Stimulated activated CD8-positive, alpha-beta memory T cell treated with anti-CD3 and anti-CD28 coated beads, Interleukin-12 subunit alpha, Interleukin-12 subunit beta, amount 100 ng/mL, for 24 hours (primary cell): ENCODE results near the gene EMILIN1.
A peak's percentile ranks its signal among the peaks of the same experiment; 100 is the strongest.

Source experiments
- DNase-seq: peaks from one replicate; pipeline ENCODE4 v3.0.0-alpha.2; 2020; ENCODE audit errors: extremely low read depth

EMILIN1 gene

DNA sequence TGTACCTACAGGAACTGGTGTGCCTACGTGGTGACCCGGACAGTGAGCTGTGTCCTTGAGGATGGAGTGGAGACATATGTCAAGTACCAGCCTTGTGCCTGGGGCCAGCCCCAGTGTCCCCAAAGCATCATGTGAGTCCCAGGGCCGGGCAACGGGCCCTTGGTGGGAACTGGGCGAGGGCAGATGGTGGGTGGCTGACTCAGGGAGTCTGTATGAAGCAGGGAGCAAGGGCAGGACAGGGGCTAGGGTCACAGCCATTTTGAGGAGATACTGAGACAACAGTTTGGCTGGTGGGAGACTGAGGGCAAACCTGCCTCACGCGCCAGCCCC lies 1.7 kb downstream of the EMILIN1 start:
- DNase-seq, result no peak

DNA sequence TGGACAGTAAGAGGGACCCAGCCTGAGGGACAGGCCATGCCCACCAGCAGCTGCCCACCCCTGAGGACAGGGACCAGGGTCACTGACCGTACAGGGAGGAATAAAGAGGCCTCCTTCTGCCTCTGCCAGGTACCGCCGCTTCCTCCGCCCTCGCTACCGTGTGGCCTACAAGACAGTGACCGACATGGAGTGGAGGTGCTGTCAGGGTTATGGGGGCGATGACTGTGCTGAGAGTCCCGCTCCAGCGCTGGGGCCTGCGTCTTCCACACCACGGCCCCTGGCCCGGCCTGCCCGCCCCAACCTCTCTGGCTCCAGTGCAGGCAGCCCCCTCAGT lies 2.2 kb downstream of the EMILIN1 start:
- no peak for DNase-seq

DNA sequence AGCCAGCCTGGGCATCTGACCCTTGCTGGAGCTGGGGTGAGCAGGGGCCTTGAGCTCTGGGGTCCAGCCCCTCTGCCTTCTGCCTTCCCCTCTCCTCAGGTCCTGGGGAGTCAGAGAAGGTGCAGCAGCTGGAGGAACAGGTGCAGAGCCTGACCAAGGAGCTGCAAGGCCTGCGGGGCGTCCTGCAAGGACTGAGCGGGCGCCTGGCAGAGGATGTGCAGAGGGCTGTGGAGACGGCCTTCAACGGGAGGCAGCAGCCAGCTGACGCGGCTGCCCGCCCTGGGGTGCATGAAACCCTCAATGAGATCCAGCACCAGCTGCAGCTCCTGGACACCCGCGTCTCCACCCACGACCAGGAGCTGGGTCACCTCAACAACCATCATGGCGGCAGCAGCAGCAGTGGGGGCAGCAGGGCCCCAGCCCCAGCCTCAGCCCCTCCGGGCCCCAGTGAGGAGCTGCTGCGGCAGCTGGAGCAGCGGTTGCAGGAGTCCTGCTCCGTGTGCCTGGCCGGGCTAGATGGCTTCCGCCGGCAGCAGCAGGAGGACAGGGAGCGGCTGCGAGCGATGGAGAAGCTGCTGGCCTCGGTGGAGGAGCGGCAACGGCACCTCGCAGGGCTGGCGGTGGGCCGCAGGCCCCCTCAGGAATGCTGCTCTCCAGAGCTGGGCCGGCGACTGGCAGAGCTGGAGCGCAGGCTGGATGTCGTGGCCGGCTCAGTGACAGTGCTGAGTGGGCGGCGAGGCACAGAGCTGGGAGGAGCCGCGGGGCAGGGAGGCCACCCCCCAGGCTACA lies 3.8 kb downstream of the EMILIN1 start:
- DNase-seq, result no peak

DNA sequence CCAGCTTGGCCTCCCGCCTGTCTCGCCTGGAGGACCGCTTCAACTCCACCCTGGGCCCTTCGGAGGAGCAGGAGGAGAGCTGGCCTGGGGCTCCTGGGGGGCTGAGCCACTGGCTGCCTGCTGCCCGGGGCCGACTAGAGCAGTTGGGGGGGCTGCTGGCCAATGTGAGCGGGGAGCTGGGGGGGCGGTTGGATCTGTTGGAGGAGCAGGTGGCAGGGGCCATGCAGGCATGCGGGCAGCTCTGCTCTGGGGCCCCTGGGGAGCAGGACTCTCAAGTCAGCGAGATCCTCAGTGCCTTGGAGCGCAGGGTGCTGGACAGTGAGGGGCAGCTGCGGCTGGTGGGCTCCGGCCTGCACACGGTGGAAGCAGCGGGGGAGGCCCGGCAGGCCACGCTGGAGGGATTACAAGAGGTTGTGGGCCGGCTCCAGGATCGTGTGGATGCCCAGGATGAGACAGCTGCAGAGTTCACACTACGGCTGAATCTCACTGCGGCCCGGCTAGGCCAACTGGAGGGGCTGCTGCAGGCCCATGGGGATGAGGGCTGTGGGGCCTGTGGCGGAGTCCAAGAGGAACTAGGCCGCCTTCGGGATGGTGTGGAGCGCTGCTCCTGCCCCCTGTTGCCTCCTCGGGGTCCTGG lies 4.5 kb downstream of the EMILIN1 start:
- DNase-seq, result no peak

DNA sequence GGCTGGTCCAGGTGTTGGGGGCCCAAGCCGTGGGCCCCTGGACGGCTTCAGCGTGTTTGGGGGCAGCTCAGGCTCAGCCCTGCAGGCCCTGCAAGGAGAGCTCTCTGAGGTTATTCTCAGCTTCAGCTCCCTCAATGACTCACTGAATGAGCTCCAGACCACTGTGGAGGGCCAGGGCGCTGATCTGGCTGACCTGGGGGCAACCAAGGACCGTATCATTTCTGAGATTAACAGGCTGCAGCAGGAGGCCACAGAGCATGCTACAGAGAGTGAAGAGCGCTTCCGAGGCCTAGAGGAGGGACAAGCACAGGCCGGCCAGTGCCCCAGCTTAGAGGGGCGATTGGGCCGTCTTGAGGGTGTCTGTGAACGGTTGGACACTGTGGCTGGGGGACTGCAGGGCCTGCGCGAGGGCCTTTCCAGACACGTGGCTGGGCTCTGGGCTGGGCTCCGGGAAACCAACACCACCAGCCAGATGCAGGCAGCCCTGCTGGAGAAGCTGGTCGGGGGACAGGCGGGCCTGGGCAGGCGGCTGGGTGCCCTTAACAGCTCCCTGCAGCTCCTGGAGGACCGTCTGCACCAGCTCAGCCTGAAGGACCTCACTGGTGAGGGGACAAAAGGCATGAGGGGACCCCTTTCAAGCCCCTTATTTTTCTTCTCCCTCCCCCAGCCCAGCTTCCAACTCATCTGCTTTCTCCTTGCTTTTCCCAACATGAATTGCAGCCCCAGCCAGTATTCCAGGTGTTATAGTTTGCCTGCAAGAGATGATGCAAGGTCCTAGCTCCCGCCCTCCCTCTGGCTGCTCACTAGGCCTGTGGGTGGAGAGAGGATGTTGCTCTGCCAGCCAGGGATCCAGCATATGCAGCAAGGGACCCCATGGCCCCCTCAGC lies 5.2 kb downstream of the EMILIN1 start:
- DNase-seq, result no peak

DNA sequence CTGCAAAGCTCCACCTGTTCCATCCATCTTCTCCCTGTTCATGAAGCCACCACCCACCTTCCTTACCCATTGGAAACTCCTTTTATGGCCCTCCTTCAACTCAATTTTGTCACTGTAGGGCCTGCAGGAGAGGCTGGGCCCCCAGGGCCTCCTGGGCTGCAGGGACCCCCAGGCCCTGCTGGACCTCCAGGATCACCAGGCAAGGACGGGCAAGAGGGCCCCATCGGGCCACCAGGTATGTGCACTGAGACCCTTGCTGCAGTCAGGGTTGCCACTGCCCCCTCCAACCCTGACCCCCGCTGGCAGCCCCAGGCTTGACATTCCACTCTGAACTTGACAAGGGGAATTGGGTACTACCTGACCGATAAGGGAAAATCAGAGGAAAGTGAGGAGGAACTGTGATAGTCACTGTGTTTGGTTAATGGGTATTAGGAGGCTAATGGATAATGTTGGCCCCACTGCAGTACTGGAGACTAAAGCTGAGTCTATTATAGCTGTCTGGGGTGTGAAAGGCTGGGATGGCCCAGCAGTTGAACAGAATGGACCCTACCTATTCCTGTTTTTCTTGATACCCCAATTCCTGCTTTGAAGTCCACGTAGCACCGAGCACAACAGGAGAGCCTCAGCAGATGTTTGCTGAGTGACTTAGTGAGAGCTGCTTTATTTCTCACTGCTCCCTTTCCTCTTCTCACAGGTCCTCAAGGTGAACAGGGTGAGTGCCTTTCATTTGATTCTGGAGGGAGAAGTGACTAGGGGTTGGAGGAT lies 6.1 kb downstream of the EMILIN1 start:
- no peak for DNase-seq

DNA sequence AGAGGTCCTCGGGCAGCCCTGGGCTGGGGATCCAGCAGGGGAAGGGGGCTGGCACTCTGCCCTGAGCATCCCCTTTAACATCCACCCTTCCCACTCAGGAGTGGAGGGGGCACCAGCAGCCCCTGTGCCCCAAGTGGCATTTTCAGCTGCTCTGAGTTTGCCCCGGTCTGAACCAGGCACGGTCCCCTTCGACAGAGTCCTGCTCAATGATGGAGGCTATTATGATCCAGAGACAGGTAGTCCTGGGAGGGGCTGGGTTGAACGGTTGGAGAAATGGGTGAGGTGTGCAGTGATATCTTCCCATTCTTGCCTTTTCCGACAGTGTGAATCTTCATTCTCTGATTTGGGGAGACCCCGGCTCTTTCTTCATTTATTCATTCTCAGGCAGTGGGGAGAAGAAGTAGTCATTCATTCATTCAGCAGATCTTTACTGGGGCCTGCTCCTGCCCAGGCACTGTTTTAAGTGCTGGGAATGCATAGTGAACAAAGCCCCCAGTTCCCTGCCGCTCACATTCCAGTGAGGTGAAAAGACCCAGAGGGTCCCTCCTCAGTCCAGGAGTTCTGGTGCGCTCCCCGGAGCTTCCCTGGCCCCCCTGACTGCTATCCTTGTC lies 6.8 kb downstream of the EMILIN1 start:
- DNase-seq, result no peak

DNA sequence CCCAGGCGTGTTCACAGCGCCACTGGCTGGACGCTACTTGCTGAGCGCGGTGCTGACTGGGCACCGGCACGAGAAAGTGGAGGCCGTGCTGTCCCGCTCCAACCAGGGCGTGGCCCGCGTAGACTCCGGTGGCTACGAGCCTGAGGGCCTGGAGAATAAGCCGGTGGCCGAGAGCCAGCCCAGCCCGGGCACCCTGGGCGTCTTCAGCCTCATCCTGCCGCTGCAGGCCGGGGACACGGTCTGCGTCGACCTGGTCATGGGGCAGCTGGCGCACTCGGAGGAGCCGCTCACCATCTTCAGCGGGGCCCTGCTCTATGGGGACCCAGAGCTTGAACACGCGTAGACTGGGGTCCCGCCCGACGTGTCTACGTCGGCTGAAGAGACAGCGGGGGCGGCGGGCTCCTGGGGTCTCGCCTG lies 7.3 kb downstream of the EMILIN1 start:
- DNase-seq, result no peak

DNA sequence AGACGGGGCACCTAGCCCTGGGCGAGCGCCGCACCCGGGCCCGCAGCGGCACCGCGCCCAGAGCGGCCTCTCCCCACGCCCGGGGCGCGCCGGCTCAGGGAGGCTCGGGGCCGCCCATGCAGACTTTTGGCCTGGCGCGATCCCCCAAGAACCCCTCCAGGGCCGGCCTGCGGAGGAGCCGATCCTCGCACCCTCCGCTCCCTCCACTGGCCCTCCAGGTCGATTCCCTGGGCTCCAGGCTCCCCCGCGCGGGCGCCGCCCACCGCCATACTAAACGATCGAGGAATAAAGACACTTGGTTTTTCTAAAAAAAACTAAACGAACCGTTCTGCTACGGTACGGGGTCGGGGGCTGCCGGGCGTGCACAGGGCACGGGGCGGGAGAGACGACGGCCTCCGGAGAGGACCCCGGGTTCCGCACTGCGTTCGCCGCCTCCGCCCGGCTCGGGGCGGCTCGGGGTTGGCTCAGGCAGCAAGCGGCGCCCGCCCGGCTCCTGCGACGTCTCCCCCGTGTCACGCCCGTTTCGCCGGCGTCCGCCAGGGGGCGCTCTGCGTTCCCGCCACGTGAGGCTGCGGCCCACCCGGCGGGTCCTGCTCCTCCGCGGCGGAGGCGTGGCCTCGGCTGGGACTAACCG lies 7.8 kb downstream of the EMILIN1 start:
- peak; percentile 87 for DNase-seq

DNA sequence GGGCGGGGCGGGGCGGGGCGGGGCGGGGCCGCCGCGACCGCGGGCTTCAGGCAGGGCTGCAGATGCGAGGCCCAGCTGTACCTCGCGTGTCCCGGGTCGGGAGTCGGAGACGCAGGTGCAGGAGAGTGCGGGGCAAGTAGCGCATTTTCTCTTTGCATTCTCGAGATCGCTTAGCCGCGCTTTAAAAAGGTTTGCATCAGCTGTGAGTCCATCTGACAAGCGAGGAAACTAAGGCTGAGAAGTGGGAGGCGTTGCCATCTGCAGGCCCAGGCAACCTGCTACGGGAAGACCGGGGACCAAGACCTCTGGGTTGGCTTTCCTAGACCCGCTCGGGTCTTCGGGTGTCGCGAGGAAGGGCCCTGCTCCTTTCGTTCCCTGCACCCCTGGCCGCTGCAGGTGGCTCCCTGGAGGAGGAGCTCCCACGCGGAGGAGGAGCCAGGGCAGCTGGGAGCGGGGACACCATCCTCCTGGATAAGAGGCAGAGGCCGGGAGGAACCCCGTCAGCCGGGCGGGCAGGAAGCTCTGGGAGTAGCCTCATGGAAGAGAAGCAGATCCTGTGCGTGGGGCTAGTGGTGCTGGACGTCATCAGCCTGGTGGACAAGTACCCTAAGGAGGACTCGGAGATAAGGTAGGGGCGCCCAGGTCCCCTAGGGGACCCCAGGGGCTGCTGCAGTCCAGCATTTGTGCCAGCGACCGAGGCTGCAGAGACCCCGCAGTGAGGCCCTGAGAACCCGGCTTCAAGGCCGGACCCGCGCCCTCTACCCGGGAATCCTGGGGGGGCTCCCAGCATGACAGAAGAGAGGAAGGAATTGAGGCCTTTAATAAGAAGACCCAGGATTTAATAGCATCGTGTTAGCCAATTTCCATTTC lies 8.5 kb downstream of the EMILIN1 start, which contains the start of gene KHK:
TSS of gene KHK (plus strand) at position 49 of the 870 bp plus-strand sequence. CDS start at position 537, 488 bp downstream.
- no peak for DNase-seq

DNA sequence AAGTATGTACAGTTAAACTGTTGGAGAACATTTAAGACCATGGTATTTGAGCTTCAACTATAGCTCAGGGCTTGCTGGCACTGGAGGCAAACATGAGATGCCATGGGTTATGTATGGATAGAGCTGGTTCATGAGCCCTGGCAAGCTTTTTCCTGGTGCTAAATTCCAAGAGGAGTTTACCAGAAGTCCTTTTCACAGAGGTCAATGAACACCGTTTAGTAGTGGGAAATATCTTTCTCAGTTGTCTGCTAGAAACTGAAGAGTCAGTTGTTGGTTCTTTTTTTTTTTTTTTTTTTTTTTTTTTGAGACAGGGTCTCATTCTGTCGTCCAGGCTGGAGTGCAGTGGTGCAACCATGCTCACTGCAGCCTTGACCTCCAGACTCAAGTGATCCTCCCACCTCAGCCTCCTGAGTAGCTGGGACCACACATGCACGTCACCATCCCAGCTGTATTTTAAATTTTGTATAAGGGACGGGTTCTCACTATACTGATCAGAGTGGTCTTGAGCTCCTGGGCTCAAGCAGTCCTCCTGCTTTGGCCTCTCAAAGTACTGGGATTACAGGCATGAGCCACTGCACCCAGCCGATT lies 9.5 kb downstream of the EMILIN1 start:
- no peak for DNase-seq

DNA sequence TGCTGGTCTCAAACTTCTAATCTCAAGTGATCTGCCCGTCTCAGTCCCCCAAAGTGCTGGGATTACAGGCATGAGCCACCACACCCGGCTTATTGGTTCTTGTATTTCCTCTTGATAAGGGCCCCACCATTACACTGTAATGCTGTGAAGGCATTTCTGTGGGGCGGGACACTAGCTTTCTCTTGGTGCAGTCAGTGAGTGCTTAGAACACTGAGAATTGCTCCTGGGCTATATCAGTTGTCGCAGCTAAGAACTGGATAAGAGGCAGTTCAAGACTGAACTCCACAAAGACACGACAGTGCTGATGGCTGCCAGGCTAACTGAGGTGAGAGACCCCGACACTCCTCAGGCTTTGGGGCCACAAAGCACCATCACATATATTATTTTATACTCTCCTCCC lies 10.2 kb downstream of the EMILIN1 start:
- no peak for DNase-seq

DNA sequence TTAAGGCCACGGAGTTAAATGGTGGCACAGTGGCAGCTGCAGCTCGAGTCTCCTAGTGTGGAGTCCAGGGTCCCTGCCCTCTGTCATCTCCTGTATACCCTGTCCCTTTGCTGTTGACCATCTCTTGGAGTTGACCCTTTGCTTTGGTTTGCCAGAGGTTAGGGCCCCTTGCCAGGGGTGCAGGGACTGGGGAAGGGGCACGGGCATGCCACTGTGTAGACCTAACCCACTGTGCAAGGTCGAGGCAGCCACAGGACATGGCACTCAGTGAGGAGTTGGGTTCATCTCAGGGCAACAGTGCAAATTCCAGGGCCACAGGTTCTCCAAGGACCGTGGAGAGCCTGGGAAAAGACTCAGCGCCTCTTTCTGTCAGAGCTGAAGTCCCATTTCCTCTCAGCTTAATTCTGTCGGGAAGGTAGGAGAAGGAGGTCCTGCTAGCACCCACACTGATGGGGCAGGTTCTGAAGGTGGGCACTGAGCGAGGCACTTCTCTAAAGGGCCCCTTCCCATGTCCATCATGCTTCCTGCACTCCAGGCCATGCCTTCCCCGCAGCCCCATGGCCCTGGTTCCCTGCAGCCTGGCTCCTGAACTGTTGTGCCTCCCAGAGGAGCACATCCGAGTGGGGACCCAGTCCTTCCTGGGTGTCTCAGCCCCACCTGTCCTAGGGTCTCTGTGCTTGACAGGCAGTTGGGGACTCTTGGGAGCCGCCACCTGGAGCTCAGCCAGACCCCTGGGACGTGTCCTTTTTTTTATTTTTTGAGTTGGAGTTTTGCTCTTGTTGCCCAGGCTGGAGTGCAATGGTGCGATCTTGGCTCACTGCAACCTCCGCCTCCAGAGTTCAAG lies 10.9 kb downstream of the EMILIN1 start:
- DNase-seq, result no peak

DNA sequence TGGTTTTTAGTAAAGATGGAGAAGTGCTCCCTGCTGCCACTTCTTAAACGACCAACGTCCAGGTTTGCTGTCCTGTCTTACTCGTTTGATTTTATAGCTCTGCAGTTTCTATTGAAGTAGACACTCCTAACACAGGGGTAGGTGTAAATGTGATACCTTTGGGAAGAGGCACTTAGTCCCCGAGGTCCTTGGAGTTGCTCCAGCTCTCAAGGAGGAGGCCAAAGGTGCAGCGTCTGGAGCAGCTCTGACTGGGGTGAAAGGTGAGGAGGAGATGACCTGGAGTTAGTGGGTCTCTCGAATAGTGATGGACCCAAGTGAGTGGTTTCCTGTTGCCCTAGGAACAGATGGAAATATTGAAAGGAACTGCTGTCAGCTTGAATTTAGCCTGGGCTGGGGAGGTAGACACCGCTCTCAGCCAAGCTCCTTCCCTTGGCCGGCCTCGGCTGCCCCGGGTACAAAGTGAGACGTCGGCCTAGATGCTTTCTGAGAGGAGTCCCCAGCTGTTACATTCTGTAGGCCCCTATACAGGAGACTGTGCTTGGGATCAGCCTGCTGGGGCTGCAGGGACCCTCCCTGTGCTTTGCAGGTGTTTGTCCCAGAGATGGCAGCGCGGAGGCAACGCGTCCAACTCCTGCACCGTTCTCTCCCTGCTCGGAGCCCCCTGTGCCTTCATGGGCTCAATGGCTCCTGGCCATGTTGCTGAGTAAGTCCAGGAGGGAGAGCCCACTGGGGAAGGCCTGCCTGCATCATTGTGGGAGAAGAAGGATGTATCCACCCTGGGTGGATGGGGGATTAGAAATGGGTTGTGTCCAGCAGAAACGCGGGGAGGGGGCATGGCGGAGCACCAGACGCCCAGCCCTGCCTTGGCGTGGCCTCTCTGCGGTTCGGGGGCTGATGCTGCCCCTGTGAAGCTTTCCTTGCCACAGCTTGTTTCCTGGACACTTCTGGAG lies 13.6 kb downstream of the EMILIN1 start:
- DNase-seq, result no peak

DNA sequence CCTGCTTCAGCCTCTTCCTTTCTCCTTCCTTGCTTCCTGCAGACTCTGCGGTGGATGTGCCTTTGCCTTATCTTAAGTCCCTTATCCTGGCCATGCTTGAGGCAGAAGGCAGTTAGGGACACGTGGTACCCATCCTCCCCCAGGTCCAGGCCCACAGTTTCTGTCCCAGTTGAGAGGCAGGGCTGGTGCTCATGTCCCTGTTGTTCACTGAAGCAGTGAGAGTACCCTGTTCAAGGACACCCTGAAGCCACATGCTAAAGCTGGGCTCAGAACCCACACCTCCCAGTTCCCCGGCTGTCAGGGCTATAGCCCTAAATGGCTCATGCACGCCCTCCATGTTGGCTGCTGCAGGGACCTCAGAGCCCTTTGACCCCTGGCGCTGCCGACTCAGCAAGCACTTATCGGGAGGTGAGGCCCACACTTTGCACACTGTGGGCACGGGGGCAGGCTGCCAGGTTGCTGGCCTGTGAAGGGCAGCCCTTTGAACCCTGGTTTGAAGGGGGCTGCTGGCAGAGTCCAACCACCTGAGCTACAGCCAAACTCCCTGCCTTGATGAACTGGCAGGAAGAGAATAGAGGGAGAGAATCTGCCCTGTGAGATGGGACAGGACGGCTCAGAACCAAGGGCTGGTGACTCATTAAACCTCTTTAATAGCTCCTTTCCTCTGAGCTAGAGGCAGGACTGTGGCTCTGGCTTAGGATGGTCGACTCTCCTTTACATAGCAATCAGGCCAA lies 14.4 kb downstream of the EMILIN1 start:
- no peak for DNase-seq

DNA sequence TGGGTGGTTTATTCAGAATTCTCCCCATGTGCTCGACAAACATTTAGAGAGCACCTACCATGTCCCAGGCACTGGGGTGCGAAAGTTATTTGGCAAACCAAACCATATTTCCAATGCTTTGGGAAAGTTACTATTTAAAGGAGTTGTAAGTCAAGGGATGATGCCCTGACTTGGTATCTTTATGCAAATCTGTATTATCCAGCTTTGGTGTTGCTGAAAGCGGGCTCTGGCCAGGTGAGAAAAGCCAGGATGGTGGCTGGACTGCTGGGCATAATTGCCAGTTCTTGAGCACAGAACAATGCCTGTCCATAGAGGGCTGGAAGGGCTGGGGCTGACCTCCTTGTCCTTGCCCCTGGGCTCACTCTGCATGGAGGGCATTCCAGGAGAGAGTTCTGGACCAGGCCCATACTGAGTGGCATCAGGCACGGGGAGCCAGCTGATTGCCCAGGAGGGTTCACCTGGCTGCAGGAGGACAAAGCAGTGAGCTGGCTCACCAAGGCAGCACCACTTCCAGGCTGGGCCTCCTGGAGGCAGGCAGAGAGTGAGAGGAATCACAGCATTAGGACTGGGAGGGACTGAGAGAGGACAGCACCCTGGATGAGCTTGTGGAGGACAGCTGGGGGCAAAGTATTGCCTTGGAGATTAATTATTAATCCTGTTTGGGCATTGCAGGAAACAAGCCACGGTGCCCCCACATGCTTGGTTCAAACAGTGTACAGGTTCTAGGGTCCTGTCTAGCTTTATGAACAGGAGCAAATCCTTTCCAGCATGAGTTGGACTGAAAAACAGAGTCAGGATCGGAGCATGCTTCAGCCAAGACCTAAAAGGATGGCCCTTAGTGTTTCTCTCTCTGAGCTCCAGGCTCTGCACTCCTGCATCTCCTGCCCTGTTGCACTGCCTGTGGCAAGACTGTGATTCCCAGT lies 15.3 kb downstream of the EMILIN1 start:
- no peak for DNase-seq
